Measurements from ENCODE around the gene FGFR1OP2. TPM values are rescaled to one million over a fixed set of nuclear protein-coding genes. Genes with fewer than 3 reads are reported as not detected.

The FGFR1OP2 gene
- polyA plus RNA-seq, 2 donors: 17.8 to 20.2 TPM

- Histone ChIP-seq H3K9me3 (ENCODE audit: control insufficient read depth in 2 of 2, insufficient read depth in 1 of 2, low read depth in 1 of 2, low read length in 1 of 2) (no peaks in the 10 kb centered on the region), H3K27me3 (ENCODE audit: control insufficient read depth in 1 of 2, insufficient read depth in 2 of 2, low read length in 2 of 2) (no peaks in the 10 kb centered on the region), H3K27ac (ENCODE audit: low read depth in 2 of 2, low read length in 1 of 2) (no peak overlapping the region), H3K4me3 (ENCODE audit: low read depth in 1 of 2, low read length in 2 of 2) (no peak overlapping the region), H3K4me1 (ENCODE audit: control insufficient read depth in 2 of 2, insufficient read depth in 2 of 2, low read length in 1 of 2) (no peaks in the 10 kb centered on the region), H3K36me3 (ENCODE audit: control insufficient read depth in 2 of 2, insufficient read depth in 2 of 2, low read length in 1 of 2) (no peaks in the 10 kb centered on the region)
- 93% methylated on average over 2 of the region's 2 CpGs for WGBS, 2 donors
These were observed 19.1 kb upstream of the FGFR1OP2 start for GRCh38 chr12:26919216-26919555.

- no peaks in the 10 kb centered on the region for H3K9me3 ChIP-seq (ENCODE audit: control insufficient read depth in 2 of 2, insufficient read depth in 1 of 2, low read depth in 1 of 2, low read length in 1 of 2)
- H3K4me1 ChIP-seq (ENCODE audit: control insufficient read depth in 2 of 2, insufficient read depth in 2 of 2, low read length in 1 of 2): no peaks in the 10 kb centered on the region
- H3K27ac ChIP-seq (ENCODE audit: low read depth in 2 of 2, low read length in 1 of 2): no peak overlapping the region
- H3K36me3 ChIP-seq (ENCODE audit: control insufficient read depth in 2 of 2, insufficient read depth in 2 of 2, low read length in 1 of 2): peaks cover 1 to 3% of the 10 kb centered on the region in 2 donors
- no peak overlapping the region for H3K4me3 ChIP-seq (ENCODE audit: low read depth in 1 of 2, low read length in 2 of 2)
- no peaks in the 10 kb centered on the region for H3K27me3 ChIP-seq (ENCODE audit: control insufficient read depth in 1 of 2, insufficient read depth in 2 of 2, low read length in 2 of 2)
- WGBS, 2 donors: 90 to 94% methylated on average over 3 of the region's 3 CpGs
These were observed 16.4 kb upstream of the FGFR1OP2 start for GRCh38 chr12:26921886-26922285.

- Histone ChIP-seq H3K9me3 (ENCODE audit: control insufficient read depth in 2 of 2, insufficient read depth in 1 of 2, low read depth in 1 of 2, low read length in 1 of 2) (no peaks in the 10 kb centered on the region), H3K4me1 (ENCODE audit: control insufficient read depth in 2 of 2, insufficient read depth in 2 of 2, low read length in 1 of 2) (no peaks in the 10 kb centered on the region), H3K27ac (ENCODE audit: low read depth in 2 of 2, low read length in 1 of 2) (no peak overlapping the region), H3K4me3 (ENCODE audit: low read depth in 1 of 2, low read length in 2 of 2) (no peak overlapping the region), H3K27me3 (ENCODE audit: control insufficient read depth in 1 of 2, insufficient read depth in 2 of 2, low read length in 2 of 2) (no peaks in the 10 kb centered on the region), H3K36me3 (ENCODE audit: control insufficient read depth in 2 of 2, insufficient read depth in 2 of 2, low read length in 1 of 2) (peaks cover 6 to 12% of the 10 kb centered on the region in 2 donors)
- WGBS, 2 donors: 95 to 96% methylated on average over 5 of the region's 5 CpGs
These were observed 9.6 kb upstream of the FGFR1OP2 start for GRCh38 chr12:26928661-26929060.

- no peaks in the 10 kb centered on the region for H3K4me1 ChIP-seq (ENCODE audit: control insufficient read depth in 2 of 2, insufficient read depth in 2 of 2, low read length in 1 of 2)
- WGBS, 2 donors: 93 to 100% methylated on average over 2 of the region's 2 CpGs
- no peak overlapping the region for H3K27ac ChIP-seq (ENCODE audit: low read depth in 2 of 2, low read length in 1 of 2)
- H3K27me3 ChIP-seq (ENCODE audit: control insufficient read depth in 1 of 2, insufficient read depth in 2 of 2, low read length in 2 of 2): no peaks in the 10 kb centered on the region
- H3K36me3 ChIP-seq (ENCODE audit: control insufficient read depth in 2 of 2, insufficient read depth in 2 of 2, low read length in 1 of 2): peaks cover 6 to 12% of the 10 kb centered on the region in 2 donors
- no peaks in the 10 kb centered on the region for H3K9me3 ChIP-seq (ENCODE audit: control insufficient read depth in 2 of 2, insufficient read depth in 1 of 2, low read depth in 1 of 2, low read length in 1 of 2)
- no peak overlapping the region for H3K4me3 ChIP-seq (ENCODE audit: low read depth in 1 of 2, low read length in 2 of 2)
These were observed 8.7 kb upstream of the FGFR1OP2 start for GRCh38 chr12:26929590-26929989.

- no peaks in the 10 kb centered on the region for H3K9me3 ChIP-seq (ENCODE audit: control insufficient read depth in 2 of 2, insufficient read depth in 1 of 2, low read depth in 1 of 2, low read length in 1 of 2)
- H3K27me3 ChIP-seq (ENCODE audit: control insufficient read depth in 1 of 2, insufficient read depth in 2 of 2, low read length in 2 of 2): no peaks in the 10 kb centered on the region
- H3K36me3 ChIP-seq (ENCODE audit: control insufficient read depth in 2 of 2, insufficient read depth in 2 of 2, low read length in 1 of 2): peaks cover 2% of the 10 kb centered on the region in 2 donors
- peaks cover 0 to 2% of the 10 kb centered on the region in 2 donors for H3K4me1 ChIP-seq (ENCODE audit: control insufficient read depth in 2 of 2, insufficient read depth in 2 of 2, low read length in 1 of 2)
- H3K4me3 ChIP-seq (ENCODE audit: low read depth in 1 of 2, low read length in 2 of 2): no peak overlapping the region
- WGBS, 2 donors: 58 to 66% methylated on average over 7 of the region's 7 CpGs
- H3K27ac ChIP-seq (ENCODE audit: low read depth in 2 of 2, low read length in 1 of 2): peak overlapping the region in 1 of 2 donors; percentile 29
These were observed 2.5 kb upstream of the FGFR1OP2 start for GRCh38 chr12:26935636-26936378.

- Histone ChIP-seq H3K9me3 (ENCODE audit: control insufficient read depth in 2 of 2, insufficient read depth in 1 of 2, low read depth in 1 of 2, low read length in 1 of 2) (no peaks in the 10 kb centered on the region), H3K4me1 (ENCODE audit: control insufficient read depth in 2 of 2, insufficient read depth in 2 of 2, low read length in 1 of 2) (peaks cover 0 to 2% of the 10 kb centered on the region in 2 donors), H3K27me3 (ENCODE audit: control insufficient read depth in 1 of 2, insufficient read depth in 2 of 2, low read length in 2 of 2) (no peaks in the 10 kb centered on the region), H3K36me3 (ENCODE audit: control insufficient read depth in 2 of 2, insufficient read depth in 2 of 2, low read length in 1 of 2) (peaks cover 2% of the 10 kb centered on the region in 2 donors), H3K4me3 (ENCODE audit: low read depth in 1 of 2, low read length in 2 of 2) (peak overlapping the region; percentile 47 to 81), H3K27ac (ENCODE audit: low read depth in 2 of 2, low read length in 1 of 2) (peak overlapping the region; percentile 22 to 86)
- WGBS, 2 donors: 8 to 11% methylated on average over 8 of the region's 8 CpGs
These were observed 1.5 kb upstream of the FGFR1OP2 start for GRCh38 chr12:26936559-26937442.

GRCh38 chr12:26937443-26937862 lies 817 bp upstream of the FGFR1OP2 start:
- peak overlapping the region; percentile 86 to 93 for H3K27ac ChIP-seq (ENCODE audit: low read depth in 2 of 2, low read length in 1 of 2)
- 0 to 1% methylated on average over 10 of the region's 10 CpGs for WGBS, 2 donors
- H3K27me3 ChIP-seq (ENCODE audit: control insufficient read depth in 1 of 2, insufficient read depth in 2 of 2, low read length in 2 of 2): no peaks in the 10 kb centered on the region
- peaks cover 0 to 2% of the 10 kb centered on the region in 2 donors for H3K4me1 ChIP-seq (ENCODE audit: control insufficient read depth in 2 of 2, insufficient read depth in 2 of 2, low read length in 1 of 2)
- no peaks in the 10 kb centered on the region for H3K9me3 ChIP-seq (ENCODE audit: control insufficient read depth in 2 of 2, insufficient read depth in 1 of 2, low read depth in 1 of 2, low read length in 1 of 2)
- peak overlapping the region; percentile 81 to 89 for H3K4me3 ChIP-seq (ENCODE audit: low read depth in 1 of 2, low read length in 2 of 2)
- H3K36me3 ChIP-seq (ENCODE audit: control insufficient read depth in 2 of 2, insufficient read depth in 2 of 2, low read length in 1 of 2): peaks cover under 1 to 1% of the 10 kb centered on the region in 2 donors

GRCh38 chr12:26938701-26939062 lies 412 bp downstream of the FGFR1OP2 start:
- 0 to 1% methylated on average over 28 of the region's 28 CpGs for WGBS, 2 donors

GRCh38 chr12:26939192-26939832 lies 1.0 kb downstream of the FGFR1OP2 start:
- 2% methylated on average over 9 of the region's 9 CpGs for WGBS, 2 donors
- Histone ChIP-seq H3K4me1 (ENCODE audit: control insufficient read depth in 2 of 2, insufficient read depth in 2 of 2, low read length in 1 of 2) (peaks cover 0 to 2% of the 10 kb centered on the region in 2 donors), H3K9me3 (ENCODE audit: control insufficient read depth in 2 of 2, insufficient read depth in 1 of 2, low read depth in 1 of 2, low read length in 1 of 2) (no peaks in the 10 kb centered on the region), H3K27me3 (ENCODE audit: control insufficient read depth in 1 of 2, insufficient read depth in 2 of 2, low read length in 2 of 2) (no peaks in the 10 kb centered on the region), H3K27ac (ENCODE audit: low read depth in 2 of 2, low read length in 1 of 2) (peak overlapping the region; percentile 60 to 98), H3K4me3 (ENCODE audit: low read depth in 1 of 2, low read length in 2 of 2) (peak overlapping the region; percentile 81 to 89), H3K36me3 (ENCODE audit: control insufficient read depth in 2 of 2, insufficient read depth in 2 of 2, low read length in 1 of 2) (no peaks in the 10 kb centered on the region)

More at GRCh38 chr12:26938701-26939062, 412 bp downstream of the FGFR1OP2 start:
- H3K27ac ChIP-seq (ENCODE audit: low read depth in 2 of 2, low read length in 1 of 2): peak overlapping the region; percentile 93 to 98
- H3K9me3 ChIP-seq (ENCODE audit: control insufficient read depth in 2 of 2, insufficient read depth in 1 of 2, low read depth in 1 of 2, low read length in 1 of 2): no peaks in the 10 kb centered on the region
- H3K4me3 ChIP-seq (ENCODE audit: low read depth in 1 of 2, low read length in 2 of 2): peak overlapping the region; percentile 81 to 89
- no peaks in the 10 kb centered on the region for H3K27me3 ChIP-seq (ENCODE audit: control insufficient read depth in 1 of 2, insufficient read depth in 2 of 2, low read length in 2 of 2)
- peaks cover 0 to 2% of the 10 kb centered on the region in 2 donors for H3K4me1 ChIP-seq (ENCODE audit: control insufficient read depth in 2 of 2, insufficient read depth in 2 of 2, low read length in 1 of 2)
- H3K36me3 ChIP-seq (ENCODE audit: control insufficient read depth in 2 of 2, insufficient read depth in 2 of 2, low read length in 1 of 2): no peaks in the 10 kb centered on the region

Measured in esophagus (tissue), 2 donors.